GM12874 (cell line): Measurements from ENCODE around the gene OGA.

Experiments used
- CTCF ChIP-seq: IDR thresholded peaks from 2 replicates; pipeline ENCODE4 v1.5.1; 2011; ENCODE audit warnings: low read depth, mild to moderate bottlenecking, control low read depth, low read length, moderate library complexity; ENCODE audit not compliant: insufficient read depth

OGA gene

GRCh38 chr10:101763141-101763846 lies 55.0 kb downstream of the OGA start:
- TF ChIP-seq CTCF, result no peak

- no peak for TF ChIP-seq CTCF
Observed at GRCh38 chr10:101762736-101763135, 55.5 kb downstream of the OGA start.

GRCh38 chr10:101761226-101761625 lies 57.0 kb downstream of the OGA start:
- TF ChIP-seq CTCF, result no peak

- no peak for TF ChIP-seq CTCF
Observed at GRCh38 chr10:101760510-101760909, 57.7 kb downstream of the OGA start.

GRCh38 chr10:101759309-101760247 lies 58.7 kb downstream of the OGA start:
- no peak for TF ChIP-seq CTCF

GRCh38 chr10:101758858-101759257 lies 59.4 kb downstream of the OGA start:
- no peak for TF ChIP-seq CTCF

GRCh38 chr10:101752241-101752640 lies 66.0 kb downstream of the OGA start:
- TF ChIP-seq CTCF, result no peak
